ENCODE measurements around the gene MRPL37. TPM values are rescaled to one million over a fixed set of nuclear protein-coding genes. Genes with fewer than 3 reads are reported as not detected.

The MRPL37 gene
- total RNA-seq, 2 experiments from 2014 or later = 24.0 to 24.4 TPM

DNA sequence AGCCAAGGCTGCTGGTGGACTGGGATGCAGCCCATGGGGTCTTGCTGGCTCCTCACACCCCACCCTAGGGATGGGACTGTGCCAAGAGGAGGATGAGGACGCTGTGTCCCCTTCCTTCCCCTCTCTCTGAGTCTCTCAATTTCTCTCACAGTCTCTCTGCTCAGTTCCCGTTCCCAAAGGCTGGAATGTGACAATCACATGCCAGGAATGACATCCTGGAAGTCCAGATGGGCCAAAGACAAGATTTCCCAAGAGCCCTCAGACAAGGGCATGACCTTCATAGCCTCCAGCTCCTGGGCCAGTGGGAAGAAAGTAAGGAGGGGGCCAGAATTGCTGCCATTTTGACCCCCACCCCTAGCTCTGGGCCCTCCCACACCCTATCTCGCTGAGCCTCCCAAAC, 39.6 kb upstream of the MRPL37 start:
- Histone ChIP-seq H3K36me3 (ENCODE audit: insufficient read depth, low read length) (no peaks in the 10 kb centered on the region), H3K4me1 (ENCODE audit: insufficient read depth, low read length) (no peaks in the 10 kb centered on the region), H3K27ac (ENCODE audit: low read depth in 1 of 2, low read length in 2 of 2) (no peak overlapping the region), H3K9me3 (ENCODE audit: control insufficient read depth in 1 of 2, insufficient read depth in 1 of 2, low read length in 2 of 2) (no peaks in the 10 kb centered on the region), H3K27me3 (ENCODE audit: control insufficient read depth in 1 of 2, insufficient read depth in 2 of 2, low read length in 2 of 2) (no peaks in the 10 kb centered on the region), H3K4me3 (ENCODE audit: low read length) (no peak overlapping the region)
- no peaks in the 10 kb centered on the region for H3K27me3 Mint-ChIP-seq
- H3K4me3 Mint-ChIP-seq = no peak overlapping the region
- H3K4me1 Mint-ChIP-seq (ENCODE audit: low read depth) = no peaks in the 10 kb centered on the region
- H3K9me3 Mint-ChIP-seq = no peaks in the 10 kb centered on the region
- ChIA-PET POLR2A (no interaction called here), CTCF (no interaction called here)
- ATAC-seq (ENCODE audit: poor library complexity) (no peak), DNase-seq (no peak)
- H3K36me3 Mint-ChIP-seq (ENCODE audit: low read depth) = no peaks in the 10 kb centered on the region
- no peak overlapping the region for H3K27ac Mint-ChIP-seq
- intact Hi-C loops (cut with DNase I, micrococcal nuclease) = no loop called here
- TF ChIP-seq, protein P1, sequence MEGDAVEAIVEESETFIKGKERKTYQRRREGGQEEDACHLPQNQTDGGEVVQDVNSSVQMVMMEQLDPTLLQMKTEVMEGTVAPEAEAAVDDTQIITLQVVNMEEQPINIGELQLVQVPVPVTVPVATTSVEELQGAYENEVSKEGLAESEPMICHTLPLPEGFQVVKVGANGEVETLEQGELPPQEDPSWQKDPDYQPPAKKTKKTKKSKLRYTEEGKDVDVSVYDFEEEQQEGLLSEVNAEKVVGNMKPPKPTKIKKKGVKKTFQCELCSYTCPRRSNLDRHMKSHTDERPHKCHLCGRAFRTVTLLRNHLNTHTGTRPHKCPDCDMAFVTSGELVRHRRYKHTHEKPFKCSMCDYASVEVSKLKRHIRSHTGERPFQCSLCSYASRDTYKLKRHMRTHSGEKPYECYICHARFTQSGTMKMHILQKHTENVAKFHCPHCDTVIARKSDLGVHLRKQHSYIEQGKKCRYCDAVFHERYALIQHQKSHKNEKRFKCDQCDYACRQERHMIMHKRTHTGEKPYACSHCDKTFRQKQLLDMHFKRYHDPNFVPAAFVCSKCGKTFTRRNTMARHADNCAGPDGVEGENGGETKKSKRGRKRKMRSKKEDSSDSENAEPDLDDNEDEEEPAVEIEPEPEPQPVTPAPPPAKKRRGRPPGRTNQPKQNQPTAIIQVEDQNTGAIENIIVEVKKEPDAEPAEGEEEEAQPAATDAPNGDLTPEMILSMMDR (IDR thresholded peaks at IDR 0.05) = no peak

DNA sequence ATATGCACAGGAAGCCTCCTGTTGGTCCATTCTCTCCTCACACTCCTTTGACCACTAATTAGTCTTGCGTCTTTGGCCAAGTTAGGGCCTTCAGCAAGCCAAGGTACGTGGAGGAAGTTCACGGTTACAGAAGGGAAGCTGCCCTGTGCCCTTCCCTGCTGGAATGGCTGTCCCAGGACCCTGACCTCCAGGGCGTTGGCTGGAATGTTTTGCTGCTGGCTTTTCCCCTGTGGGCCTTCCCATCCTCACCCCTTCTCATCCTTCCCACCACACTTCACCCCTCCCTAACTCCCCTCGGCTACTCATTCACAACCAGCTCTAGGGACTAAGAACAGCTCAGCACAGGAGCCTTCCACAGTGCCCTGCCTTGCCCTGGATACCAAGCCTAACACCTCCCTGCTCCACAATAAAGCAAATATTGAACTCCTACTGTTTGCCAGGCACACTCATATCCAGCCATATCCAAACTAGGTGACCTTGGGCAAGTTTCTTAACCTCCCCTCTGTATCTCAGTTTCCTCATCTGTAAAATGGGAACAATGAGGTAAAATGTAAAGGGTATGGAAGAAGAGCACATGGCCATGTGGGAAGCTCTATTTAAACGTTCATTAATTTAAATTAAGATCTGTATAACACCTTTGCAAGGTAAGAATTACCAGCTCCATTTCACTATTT, 38.3 kb upstream of the MRPL37 start:
- DNase-seq (no peak), ATAC-seq (ENCODE audit: poor library complexity) (no peak)
- no peaks in the 10 kb centered on the region for H3K4me1 Mint-ChIP-seq (ENCODE audit: low read depth)
- TF ChIP-seq, protein P1 (IDR thresholded peaks at IDR 0.05) = no peak
- H3K4me3 ChIP-seq (ENCODE audit: low read length) = no peak overlapping the region
- H3K9me3 Mint-ChIP-seq = no peaks in the 10 kb centered on the region
- H3K36me3 ChIP-seq (ENCODE audit: insufficient read depth, low read length) = no peaks in the 10 kb centered on the region
- H3K27me3 ChIP-seq (ENCODE audit: control insufficient read depth in 1 of 2, insufficient read depth in 2 of 2, low read length in 2 of 2) = no peaks in the 10 kb centered on the region
- H3K27ac ChIP-seq (ENCODE audit: low read depth in 1 of 2, low read length in 2 of 2) = no peak overlapping the region
- no peak overlapping the region for H3K4me3 Mint-ChIP-seq
- ChIA-PET POLR2A (no interaction called here), CTCF (interaction anchor here (0.6 kb wide), 1 partner anchor 35 kb away, joined by 3 read pairs; no protein-coding TSS in a partner anchor)
- H3K27ac Mint-ChIP-seq = no peak overlapping the region
- no peaks in the 10 kb centered on the region for H3K36me3 Mint-ChIP-seq (ENCODE audit: low read depth)
- no peaks in the 10 kb centered on the region for H3K27me3 Mint-ChIP-seq
- H3K4me1 ChIP-seq (ENCODE audit: insufficient read depth, low read length) = no peaks in the 10 kb centered on the region
- no peaks in the 10 kb centered on the region for H3K9me3 ChIP-seq (ENCODE audit: control insufficient read depth in 1 of 2, insufficient read depth in 1 of 2, low read length in 2 of 2)
- intact Hi-C loops (cut with DNase I, micrococcal nuclease) = no loop called here

DNA sequence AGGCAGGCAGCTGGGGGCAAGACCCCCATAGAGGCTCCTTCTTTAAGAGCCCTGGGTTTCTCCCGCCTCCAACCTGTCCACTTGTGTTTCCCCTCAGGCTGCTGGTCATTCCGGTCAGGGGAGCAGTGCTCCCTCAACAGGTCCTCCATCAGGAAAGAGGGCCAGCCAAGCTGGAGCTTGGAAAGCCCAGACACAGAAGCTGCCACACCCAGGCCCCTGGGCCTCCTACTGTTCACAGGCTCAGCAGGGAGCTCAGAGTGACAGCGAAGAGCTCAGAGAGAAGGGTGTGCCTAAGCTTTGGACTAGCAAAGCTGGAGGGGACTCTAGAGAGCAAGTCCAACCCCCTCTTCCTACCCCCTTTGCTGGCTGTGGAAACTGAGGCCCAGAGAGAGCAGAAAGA, 36.9 kb upstream of the MRPL37 start:
- ChIA-PET POLR2A (no interaction called here), CTCF (no interaction called here)
- ATAC-seq (ENCODE audit: poor library complexity) = no peak
- Histone ChIP-seq H3K9me3 (ENCODE audit: control insufficient read depth in 1 of 2, insufficient read depth in 1 of 2, low read length in 2 of 2) (no peaks in the 10 kb centered on the region), H3K36me3 (ENCODE audit: insufficient read depth, low read length) (no peaks in the 10 kb centered on the region), H3K4me1 (ENCODE audit: insufficient read depth, low read length) (no peaks in the 10 kb centered on the region), H3K4me3 (ENCODE audit: low read length) (no peak overlapping the region), H3K27me3 (ENCODE audit: control insufficient read depth in 1 of 2, insufficient read depth in 2 of 2, low read length in 2 of 2) (no peaks in the 10 kb centered on the region), H3K27ac (ENCODE audit: low read depth in 1 of 2, low read length in 2 of 2) (no peak overlapping the region)
- no peak overlapping the region for H3K4me3 Mint-ChIP-seq
- TF ChIP-seq, protein P1 (IDR thresholded peaks at IDR 0.05) = no peak
- H3K27ac Mint-ChIP-seq = no peak overlapping the region
- no peaks in the 10 kb centered on the region for H3K27me3 Mint-ChIP-seq
- H3K9me3 Mint-ChIP-seq = no peaks in the 10 kb centered on the region
- DNase-seq = no peak
- H3K4me1 Mint-ChIP-seq (ENCODE audit: low read depth) = no peaks in the 10 kb centered on the region
- intact Hi-C loops (cut with DNase I, micrococcal nuclease) = no loop called here
- no peaks in the 10 kb centered on the region for H3K36me3 Mint-ChIP-seq (ENCODE audit: low read depth)

Data from CD4-positive, alpha-beta T cell (primary cell).